ENCODE results near the gene NUAK2. TPM values are rescaled to one million over a fixed set of nuclear protein-coding genes. Genes with fewer than 3 reads are reported as not detected.
A peak's percentile ranks its signal among the peaks of the same experiment; 100 is the strongest.

Gene NUAK2
- total RNA-seq, 8 experiments from 2014 or later = 0.09 to 17.9 (median 7.0) TPM

- peak in 7 of 8 experiments; percentile 36 to 89 (median 87) for ATAC-seq (replicated peaks in 6 of 8)
- in situ Hi-C loops (cut with MboI; ENCODE audit: low pct_unique_long_range_greater_than_20kb in 2 of 9, low sequenced_read_pairs in 9 of 9, unreplicated experiment in 9 of 9) = no loop called here
- Histone ChIP-seq H3K4me3 (peak overlapping the region in 4 of 5 donors; percentile 1 to 21 (median 21)), H3K4me1 (replicated peaks in 1 of 2) (peaks cover 68 to 76% of the 10 kb centered on the region in 2 donors), H3K27ac (peak overlapping the region; percentile 86 to 93)
- WGBS, 10 experiments = 0 to 59% (median 7%) methylated on average over 2 to 16 of the region's 21 CpGs; no CpG with 5 or more reads in 1 of the 10 experiments
Observed at GRCh38 chr1:205313563-205314308, 7.8 kb downstream of the NUAK2 start.

DNA sequence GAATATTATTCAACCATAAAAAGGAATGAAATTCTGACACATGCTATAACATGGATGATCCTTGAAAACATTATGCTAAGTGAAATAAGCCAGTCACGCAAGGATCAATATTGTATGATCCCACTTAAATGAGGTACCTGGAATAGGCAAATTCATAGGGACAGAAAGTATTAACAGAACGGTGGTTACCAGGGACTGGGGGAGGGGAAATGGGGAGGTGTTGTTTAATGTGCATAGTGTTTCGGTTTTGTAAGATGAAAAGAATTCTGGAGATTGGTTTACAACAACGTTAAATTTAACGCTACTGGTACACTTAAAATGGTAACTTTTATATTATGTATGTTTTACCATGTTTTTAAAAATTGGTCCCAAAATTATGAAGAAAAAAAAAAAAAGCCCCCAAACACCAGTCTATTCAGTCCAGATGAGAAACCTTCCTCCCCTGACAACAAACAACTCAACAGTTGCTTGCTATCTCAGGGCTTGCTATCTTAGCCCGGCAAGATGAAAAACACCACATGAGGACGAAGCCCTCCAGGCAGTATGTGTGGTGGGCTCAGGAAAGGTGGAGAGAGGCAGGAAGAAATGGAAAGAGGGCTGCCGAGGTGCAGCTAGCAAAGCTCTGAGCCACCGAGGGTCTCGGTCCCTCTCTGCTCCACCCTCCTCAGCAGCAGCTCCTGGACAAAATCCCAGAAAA is 8.5 kb downstream of the NUAK2 start:
- Histone ChIP-seq H3K27ac (peak overlapping the region; percentile 86 to 93), H3K4me1 (replicated peaks in 1 of 2) (peaks cover 60 to 69% of the 10 kb centered on the region in 2 donors), H3K4me3 (peak overlapping the region in 4 of 5 donors; percentile 1 to 21 (median 21))
- 15 to 86% (median 42%) methylated on average over 1 to 10 of the region's 10 CpGs for WGBS, 10 experiments
- ATAC-seq (replicated peaks in 6 of 8) = peak in 1 of 8 experiments; percentile 0
- in situ Hi-C loops (cut with MboI; ENCODE audit: low pct_unique_long_range_greater_than_20kb in 2 of 9, low sequenced_read_pairs in 9 of 9, unreplicated experiment in 9 of 9) = no loop called here

GRCh38 chr1:205310976-205311704 is 10.4 kb downstream of the NUAK2 start:
- Histone ChIP-seq H3K4me3 (no peak overlapping the region), H3K27ac (no peak overlapping the region), H3K4me1 (replicated peaks in 1 of 2) (peaks cover 42 to 50% of the 10 kb centered on the region in 2 donors)
- no peak for ATAC-seq (replicated peaks in 6 of 8)
- in situ Hi-C loops (cut with MboI; ENCODE audit: low pct_unique_long_range_greater_than_20kb in 2 of 9, low sequenced_read_pairs in 9 of 9, unreplicated experiment in 9 of 9) = no loop called here
- 73 to 95% (median 93%) methylated on average over 1 to 8 of the region's 8 CpGs; no CpG with 5 or more reads in 2 of the 10 experiments for WGBS, 10 experiments

DNA sequence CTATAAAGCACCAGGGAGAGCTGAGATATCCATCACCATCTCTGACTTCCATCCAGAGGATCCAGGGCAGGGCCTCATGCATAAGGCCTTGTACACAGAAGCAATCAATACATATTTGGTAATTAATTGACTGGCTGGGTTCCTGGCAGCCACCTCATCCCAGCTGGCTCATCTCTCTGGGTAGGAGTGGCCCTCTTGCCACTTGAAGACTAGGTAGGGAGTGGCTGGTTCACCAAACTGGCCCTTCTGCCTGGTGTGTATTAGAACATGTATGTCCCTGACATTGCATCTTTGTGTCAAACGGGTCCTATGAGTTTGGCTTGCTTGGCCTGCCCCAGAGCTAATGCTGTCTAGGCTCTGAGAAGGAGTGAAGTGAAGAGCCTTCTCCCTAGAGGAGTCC is 11.8 kb downstream of the NUAK2 start:
- WGBS, 10 experiments = 0 to 80% (median 78%) methylated on average over 1 of the region's 1 CpG; no CpG with 5 or more reads in 5 of the 10 experiments
- H3K27ac ChIP-seq = no peak overlapping the region

GRCh38 chr1:205306929-205307566 is 14.5 kb downstream of the NUAK2 start:
- 70 to 100% (median 85%) methylated on average over 1 to 7 of the region's 7 CpGs; no CpG with 5 or more reads in 2 of the 10 experiments for WGBS, 10 experiments
- in situ Hi-C loops (cut with MboI; ENCODE audit: low pct_unique_long_range_greater_than_20kb in 2 of 9, low sequenced_read_pairs in 9 of 9, unreplicated experiment in 9 of 9) = no loop called here
- H3K27ac ChIP-seq = no peak overlapping the region
- ATAC-seq (replicated peaks in 6 of 8) = peak in 2 of 8 experiments; percentile 33 to 61
- H3K4me1 ChIP-seq (replicated peaks in 1 of 2) = peaks cover 7 to 19% of the 10 kb centered on the region in 2 donors
- H3K4me3 ChIP-seq = no peak overlapping the region

More for the DNA sequence above, 11.8 kb downstream of the NUAK2 start:
- in situ Hi-C loops (cut with MboI; ENCODE audit: low pct_unique_long_range_greater_than_20kb in 2 of 9, low sequenced_read_pairs in 9 of 9, unreplicated experiment in 9 of 9) = no loop called here
- Histone ChIP-seq H3K4me1 (replicated peaks in 1 of 2) (peaks cover 28 to 36% of the 10 kb centered on the region in 2 donors), H3K4me3 (no peak overlapping the region)
- ATAC-seq (replicated peaks in 6 of 8) = peak in 1 of 8 experiments; percentile 41

- Histone ChIP-seq H3K27ac (no peak overlapping the region), H3K4me3 (no peak overlapping the region), H3K4me1 (replicated peaks in 1 of 2) (peaks cover 28 to 29% of the 10 kb centered on the region in 2 donors)
- no peak for ATAC-seq (replicated peaks in 6 of 8)
- in situ Hi-C loops (cut with MboI; ENCODE audit: low pct_unique_long_range_greater_than_20kb in 2 of 9, low sequenced_read_pairs in 9 of 9, unreplicated experiment in 9 of 9) = no loop called here
- WGBS, 10 experiments = 89 to 100% (median 100%) methylated on average over 1 of the region's 1 CpG; no CpG with 5 or more reads in 4 of the 10 experiments
Observed at GRCh38 chr1:205304695-205305070, 16.9 kb downstream of the NUAK2 start.

DNA sequence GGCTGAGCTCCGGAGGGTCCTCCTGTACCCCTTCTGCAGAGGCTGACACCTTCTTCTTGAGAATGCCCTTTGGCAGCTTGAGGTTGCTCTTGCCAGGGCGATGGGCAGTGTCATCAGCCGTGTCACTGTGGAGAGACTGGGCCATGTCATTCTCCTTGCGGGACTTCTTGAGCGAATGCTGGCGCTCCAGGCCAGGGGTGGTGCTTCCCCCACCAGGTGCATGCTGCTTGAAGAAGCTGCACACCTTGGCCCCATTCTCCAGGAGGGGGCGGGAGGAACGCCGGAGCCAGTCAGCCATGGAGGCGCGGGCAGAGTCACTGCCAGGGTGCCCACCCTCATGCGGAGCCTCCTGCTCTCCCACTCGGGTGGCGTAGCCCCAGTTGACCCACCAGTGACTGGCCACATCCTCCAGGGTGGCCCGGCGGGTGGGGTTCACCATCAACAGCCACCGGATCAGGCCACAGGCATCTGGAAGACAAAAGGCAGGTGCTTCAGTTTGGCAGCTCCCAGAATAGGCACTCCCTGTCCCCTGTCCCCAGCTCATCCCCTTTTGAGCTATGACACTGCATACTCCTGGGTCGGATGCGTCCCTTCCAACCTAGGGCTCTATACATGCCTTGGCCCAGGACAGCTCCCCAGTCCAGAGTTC is 17.4 kb downstream of the NUAK2 start:
- H3K27ac ChIP-seq = no peak overlapping the region
- no peak for ATAC-seq (replicated peaks in 6 of 8)
- in situ Hi-C loops (cut with MboI; ENCODE audit: low pct_unique_long_range_greater_than_20kb in 2 of 9, low sequenced_read_pairs in 9 of 9, unreplicated experiment in 9 of 9) = no loop called here
- 94 to 100% (median 98%) methylated on average over 2 to 7 of the region's 19 CpGs; no CpG with 5 or more reads in 6 of the 10 experiments for WGBS, 10 experiments
- no peak overlapping the region for H3K4me3 ChIP-seq
- H3K4me1 ChIP-seq (replicated peaks in 1 of 2) = peaks cover 28 to 31% of the 10 kb centered on the region in 2 donors

GRCh38 chr1:205303247-205303888 is 18.2 kb downstream of the NUAK2 start:
- H3K4me3 ChIP-seq = no peak overlapping the region
- H3K4me1 ChIP-seq (replicated peaks in 1 of 2) = peaks cover 35 to 37% of the 10 kb centered on the region in 2 donors
- no peak for ATAC-seq (replicated peaks in 6 of 8)
- in situ Hi-C loops (cut with MboI; ENCODE audit: low pct_unique_long_range_greater_than_20kb in 2 of 9, low sequenced_read_pairs in 9 of 9, unreplicated experiment in 9 of 9) = no loop called here
- peak overlapping the region in 1 of 2 donors; percentile 26 for H3K27ac ChIP-seq
- 83 to 100% (median 90%) methylated on average over 2 to 8 of the region's 20 CpGs; no CpG with 5 or more reads in 5 of the 10 experiments for WGBS, 10 experiments

DNA sequence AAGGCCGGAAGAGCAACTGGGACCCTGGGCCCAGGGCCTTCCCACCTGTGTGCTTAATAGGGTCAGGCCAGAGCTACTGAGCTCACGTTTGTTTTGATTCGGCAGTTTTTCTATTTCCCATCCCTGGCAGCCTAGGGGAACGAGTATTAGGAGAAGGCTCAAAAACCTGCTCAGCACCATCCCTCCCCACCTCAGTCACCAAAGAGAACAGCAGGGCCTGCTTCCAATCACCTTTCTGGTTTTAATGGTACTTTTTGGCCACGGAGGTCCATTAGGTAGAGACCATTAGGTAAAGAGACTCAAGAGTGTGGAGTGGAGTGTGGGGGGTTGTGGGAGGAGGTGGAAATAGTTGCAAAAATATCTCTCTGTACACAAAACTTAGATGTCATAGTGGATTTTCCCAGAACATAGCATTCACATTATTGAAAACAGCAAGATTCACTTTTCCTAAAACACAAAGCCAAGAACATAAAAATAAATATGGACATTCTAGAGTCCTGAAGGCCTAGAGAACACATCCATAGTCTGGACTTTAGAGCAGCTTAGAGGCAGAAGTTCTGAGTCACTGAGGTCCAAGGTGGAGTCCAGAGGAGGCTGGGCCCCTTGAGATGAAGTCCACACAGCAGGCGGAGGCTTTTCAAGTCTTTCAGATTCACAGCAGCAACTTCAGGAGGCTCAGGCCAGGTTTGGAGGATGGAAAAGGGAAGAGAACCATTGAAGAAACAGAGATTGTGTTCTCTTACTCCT is 19.5 kb downstream of the NUAK2 start:
- Histone ChIP-seq H3K27ac (peak overlapping the region; percentile 85 to 93), H3K4me1 (replicated peaks in 1 of 2) (peaks cover 41 to 43% of the 10 kb centered on the region in 2 donors), H3K4me3 (peak overlapping the region in 1 of 5 donors; percentile 1)
- ATAC-seq (replicated peaks in 6 of 8) = no peak
- 43 to 73% (median 58%) methylated on average over 1 to 3 of the region's 6 CpGs; no CpG with 5 or more reads in 3 of the 10 experiments for WGBS, 10 experiments
- in situ Hi-C loops (cut with MboI; ENCODE audit: low pct_unique_long_range_greater_than_20kb in 2 of 9, low sequenced_read_pairs in 9 of 9, unreplicated experiment in 9 of 9) = no loop called here

GRCh38 chr1:205301205-205301821 is 20.2 kb downstream of the NUAK2 start:
- in situ Hi-C loops (cut with MboI; ENCODE audit: low pct_unique_long_range_greater_than_20kb in 2 of 9, low sequenced_read_pairs in 9 of 9, unreplicated experiment in 9 of 9) = no loop called here
- WGBS, 10 experiments = 0 to 1% methylated on average over 5 to 12 of the region's 14 CpGs; no CpG with 5 or more reads in 8 of the 10 experiments
- Histone ChIP-seq H3K4me3 (peak overlapping the region in 1 of 5 donors; percentile 1), H3K27ac (peak overlapping the region; percentile 85 to 93), H3K4me1 (replicated peaks in 1 of 2) (peaks cover 41 to 43% of the 10 kb centered on the region in 2 donors)
- ATAC-seq (replicated peaks in 6 of 8) = peak; percentile 45 to 85 (median 83)

DNA sequence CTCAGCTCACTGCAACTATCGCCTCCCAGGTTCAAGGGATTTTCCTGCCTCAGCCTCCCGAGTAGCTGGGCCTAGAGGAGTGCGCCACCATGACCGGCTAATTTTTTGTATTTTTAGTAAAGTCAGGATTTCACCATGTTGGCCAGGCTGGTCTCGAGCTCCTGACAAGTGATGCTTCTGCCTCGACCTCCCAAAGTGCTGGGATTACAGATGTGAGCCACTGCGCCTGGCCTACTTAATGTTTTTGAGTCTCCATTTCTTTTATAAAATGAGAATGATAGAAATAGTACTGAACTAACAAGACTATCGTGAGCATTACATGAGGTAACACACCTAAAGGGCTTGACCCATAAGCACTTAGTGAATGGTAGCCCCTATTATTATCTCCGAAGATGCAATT is 21.4 kb downstream of the NUAK2 start:
- in situ Hi-C loops (cut with MboI; ENCODE audit: low pct_unique_long_range_greater_than_20kb in 2 of 9, low sequenced_read_pairs in 9 of 9, unreplicated experiment in 9 of 9) = no loop called here
- Histone ChIP-seq H3K27ac (peak overlapping the region; percentile 85 to 93), H3K4me3 (no peak overlapping the region), H3K4me1 (replicated peaks in 1 of 2) (peaks cover 45 to 47% of the 10 kb centered on the region in 2 donors)
- no peak for ATAC-seq (replicated peaks in 6 of 8)
- WGBS, 10 experiments = 40 to 94% (median 65%) methylated on average over 2 to 9 of the region's 9 CpGs; no CpG with 5 or more reads in 1 of the 10 experiments

All from motor neuron (in vitro differentiated cells).